HG02763 (cell line): ENCODE results near the gene ACTR3.

ENCODE experiments used
- ATAC-seq: cut with Tn5 transposase; IDR thresholded peaks from one replicate; pipeline ENCODE4 v1.9.1; 2021; ENCODE audit warnings: mild to moderate bottlenecking, moderate library complexity; ENCODE audit not compliant: unreplicated experiment

ACTR3 gene

GRCh38 chr2:113996671-113997594, 107.0 kb downstream of the ACTR3 start:
- ATAC-seq, result no peak

- no peak for ATAC-seq
These were observed 111.3 kb downstream of the ACTR3 start for GRCh38 chr2:114001152-114001551.

- ATAC-seq, result no peak
These were observed 112.0 kb downstream of the ACTR3 start for GRCh38 chr2:114001937-114002336.

- ATAC-seq, result no peak
These were observed 115.4 kb downstream of the ACTR3 start for GRCh38 chr2:114005110-114005783.

- ATAC-seq, result no peak
These were observed 116.6 kb downstream of the ACTR3 start for GRCh38 chr2:114006460-114006859.

GRCh38 chr2:114007436-114007835, 117.5 kb downstream of the ACTR3 start:
- ATAC-seq, result no peak

- ATAC-seq, result no peak
These were observed 118.8 kb downstream of the ACTR3 start for GRCh38 chr2:114008720-114009119.

GRCh38 chr2:114009205-114009944, 119.5 kb downstream of the ACTR3 start:
- ATAC-seq, result no peak

GRCh38 chr2:114010001-114010400, 120.1 kb downstream of the ACTR3 start:
- no peak for ATAC-seq

GRCh38 chr2:114011713-114012112, 121.8 kb downstream of the ACTR3 start:
- ATAC-seq, result no peak
